GM10266 (cell line): ENCODE data around the gene MUTYH.

ENCODE experiments used
- DNase-seq: peaks from one replicate; pipeline ENCODE4 v3.0.0; 2012; ENCODE audit errors: extremely low spot score
- CTCF ChIP-seq: IDR thresholded peaks from 2 replicates; pipeline ENCODE4 v1.5.1; 2012; ENCODE audit warnings: mild to moderate bottlenecking, low read depth; ENCODE audit not compliant: control insufficient read depth, insufficient read depth; ENCODE audit errors: missing control alignments

MUTYH gene

DNA sequence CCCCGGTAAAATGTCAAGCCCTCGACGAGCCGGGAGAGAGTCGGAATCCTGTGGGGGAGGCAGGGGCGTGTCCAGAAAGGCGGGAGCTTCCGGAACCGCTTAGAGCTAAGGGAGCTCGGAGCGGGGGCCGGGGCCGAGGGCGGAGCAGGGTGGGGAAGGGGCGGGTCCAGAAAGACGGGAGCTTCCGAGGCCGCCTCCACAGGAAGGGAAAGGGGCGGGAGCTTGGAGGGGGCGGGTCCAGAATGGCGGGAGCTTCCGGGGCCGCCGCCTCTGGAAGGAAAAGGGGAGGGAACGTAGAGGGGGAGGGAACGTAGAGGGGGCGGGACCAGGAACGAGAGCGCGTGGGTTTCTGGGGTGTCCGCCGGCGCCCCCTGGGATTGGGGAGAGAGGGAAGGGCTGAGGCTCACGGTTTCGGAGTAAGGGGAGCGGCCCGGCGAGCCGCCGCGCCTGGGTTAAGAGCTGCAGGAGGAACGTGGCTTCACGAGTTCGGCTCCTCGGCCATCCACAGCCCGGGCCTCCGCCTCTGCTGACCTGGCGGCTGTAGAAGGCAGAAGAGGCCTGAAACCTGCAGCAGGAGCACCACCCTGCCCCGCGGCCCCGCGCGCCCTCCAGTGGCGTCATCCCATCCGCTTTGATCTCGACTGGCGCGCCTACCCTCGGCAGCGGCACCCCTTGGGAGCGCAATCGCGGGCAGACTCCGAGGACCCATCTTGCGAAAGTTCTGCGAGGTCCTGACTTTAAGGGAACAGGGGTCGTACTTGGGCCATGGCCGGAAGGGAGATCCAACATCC lies 36.5 kb downstream of the MUTYH start:
- peak; percentile 81 for TF ChIP-seq CTCF
- peak; percentile 94 for DNase-seq

- DNase-seq: no peak
- no peak for TF ChIP-seq CTCF
Measured at GRCh38 chr1:45302505-45303150, 37.6 kb downstream of the MUTYH start.

GRCh38 chr1:45300669-45300997 lies 39.6 kb downstream of the MUTYH start:
- DNase-seq: no peak
- no peak for TF ChIP-seq CTCF

DNA sequence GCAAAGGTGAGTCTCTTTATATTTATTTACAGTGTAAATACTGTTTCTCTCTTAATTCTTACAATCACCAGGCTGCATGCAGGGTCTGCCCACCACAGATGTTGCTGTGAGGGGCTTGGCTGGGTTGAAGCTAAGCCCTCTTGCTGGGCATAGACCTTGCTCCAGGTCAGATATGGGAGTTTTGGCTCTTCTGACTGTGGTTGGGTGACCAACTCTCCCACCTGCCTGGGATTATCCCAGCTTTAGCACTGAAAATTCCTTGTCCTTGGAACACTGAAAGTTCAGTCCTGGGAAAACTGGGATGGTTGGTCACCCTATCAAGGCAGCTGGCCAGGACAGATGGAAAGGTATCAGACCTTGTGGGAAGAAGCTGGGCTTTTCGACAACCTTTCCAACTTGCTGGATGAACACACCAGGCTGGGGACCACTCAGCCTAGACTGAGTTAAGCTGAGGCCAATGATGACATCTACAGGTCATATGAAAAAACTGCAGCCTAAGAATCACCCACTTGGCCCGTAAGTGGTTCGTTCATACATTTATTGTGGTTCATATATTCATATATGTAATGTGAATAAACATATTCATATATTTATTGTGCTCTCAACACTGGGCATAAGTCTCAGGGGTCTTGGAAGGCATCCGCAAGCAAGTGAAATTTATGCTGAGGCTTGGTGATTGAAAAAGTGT lies 40.1 kb downstream of the MUTYH start:
- peak; percentile 62 for DNase-seq
- peak; percentile 64 for TF ChIP-seq CTCF

- no peak for DNase-seq
- TF ChIP-seq CTCF: no peak
Measured at GRCh38 chr1:45299296-45299695, 40.9 kb downstream of the MUTYH start.

DNA sequence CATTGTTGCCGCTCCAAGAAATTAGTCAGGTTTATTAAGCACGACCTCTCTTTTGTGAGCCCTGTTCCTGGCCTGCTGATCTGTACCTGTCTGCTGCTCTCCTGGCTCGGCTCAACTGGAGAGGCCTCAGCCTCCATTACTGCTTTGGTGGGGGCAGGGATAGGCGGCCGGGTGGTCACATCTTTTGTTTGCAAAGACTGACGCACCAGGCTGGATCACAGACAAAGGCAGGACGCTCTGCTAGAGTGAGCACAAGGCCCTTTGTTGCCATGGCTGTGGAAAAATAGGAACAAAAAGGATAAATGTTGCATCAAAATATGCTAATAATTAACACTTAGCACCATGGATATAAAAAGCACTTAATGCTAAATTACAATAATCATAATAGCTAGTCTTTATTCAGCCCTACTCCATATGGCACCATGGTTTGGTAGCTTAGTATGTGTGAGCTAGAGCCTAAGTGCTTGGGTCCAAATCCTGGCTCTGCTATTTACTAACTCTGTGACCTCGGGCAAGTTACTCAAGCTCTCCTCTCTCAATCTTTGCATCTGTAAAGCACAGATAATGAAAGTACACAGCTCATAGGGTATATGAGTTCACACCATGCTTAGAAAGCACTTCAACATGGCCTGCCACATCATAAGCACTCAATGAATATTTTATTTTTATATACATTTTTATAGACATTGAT lies 42.4 kb downstream of the MUTYH start:
- no peak for TF ChIP-seq CTCF
- DNase-seq: no peak
